Measurements from ENCODE around the gene AGO4.

The AGO4 gene

GRCh38 chr1:35854989-35855700 is 47.3 kb downstream of the AGO4 start:
- DNase-seq (ENCODE audit: low read depth), result peak; percentile 87
- 0 out of 2 replicates have a peak overlapping the region, but pooled peaks have one; percentile 7 for H3K4me3 ChIP-seq (ENCODE audit: low read depth, low read length)
- peak; percentile 63 for TF ChIP-seq CTCF (IDR thresholded peaks at IDR 0.05; ENCODE audit: control insufficient read depth, extremely low read depth, insufficient read depth)

DNA sequence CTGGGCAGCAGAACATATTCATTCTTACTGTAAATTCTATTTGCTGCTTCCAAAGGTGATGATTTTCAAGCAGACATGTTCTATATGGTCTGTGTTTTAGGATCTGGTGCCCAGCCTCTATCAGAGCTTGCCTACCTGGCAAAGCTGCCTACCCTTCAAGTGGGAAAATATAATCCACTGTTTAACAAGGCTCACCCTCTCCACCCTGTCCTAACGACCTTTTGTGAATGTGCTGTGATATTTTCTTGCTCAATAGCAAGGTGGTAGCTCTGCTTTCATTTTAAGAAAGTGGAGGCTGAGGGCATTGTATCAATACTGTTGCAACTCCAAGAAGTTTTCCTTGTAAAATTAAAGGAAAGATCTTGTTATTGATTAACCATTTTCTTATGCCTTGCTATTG is 49.1 kb downstream of the AGO4 start:
- DNase-seq (ENCODE audit: low read depth), result no peak
- no peak overlapping the region for H3K4me3 ChIP-seq (ENCODE audit: low read depth, low read length)
- no peak for TF ChIP-seq CTCF (IDR thresholded peaks at IDR 0.05; ENCODE audit: control insufficient read depth, extremely low read depth, insufficient read depth)

GRCh38 chr1:35857830-35858229 is 50.0 kb downstream of the AGO4 start:
- TF ChIP-seq CTCF (IDR thresholded peaks at IDR 0.05; ENCODE audit: control insufficient read depth, extremely low read depth, insufficient read depth), result peak; percentile 52

DNA sequence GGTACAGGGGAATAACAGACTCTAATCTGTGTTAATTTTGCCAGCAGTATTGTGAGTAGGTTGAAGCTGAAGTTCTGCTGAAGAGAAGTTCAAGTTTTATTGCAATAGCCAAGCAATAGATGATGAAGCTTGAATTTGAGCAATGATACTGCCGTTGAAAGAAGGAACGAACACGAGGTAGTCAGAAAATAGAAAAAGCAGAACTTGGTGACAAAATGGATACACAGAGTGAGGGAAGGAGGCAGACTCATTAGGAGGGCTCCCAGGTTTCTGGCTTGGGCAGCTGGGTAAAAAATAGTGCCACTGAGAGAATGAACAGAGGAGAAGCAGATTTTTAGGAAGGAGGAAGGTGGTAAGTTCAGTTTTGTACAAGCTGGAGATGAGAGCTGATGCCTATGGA is 52.9 kb downstream of the AGO4 start:
- DNase-seq (ENCODE audit: low read depth), result no peak
- no peak for TF ChIP-seq CTCF (IDR thresholded peaks at IDR 0.05; ENCODE audit: control insufficient read depth, extremely low read depth, insufficient read depth)
- no peak overlapping the region for H3K4me3 ChIP-seq (ENCODE audit: low read depth, low read length)

More at GRCh38 chr1:35857830-35858229, 50.0 kb downstream of the AGO4 start:
- DNase-seq (ENCODE audit: low read depth), result peak; percentile 19
- no peak overlapping the region for H3K4me3 ChIP-seq (ENCODE audit: low read depth, low read length)

GRCh38 chr1:35863136-35863535 is 55.3 kb downstream of the AGO4 start:
- TF ChIP-seq CTCF (IDR thresholded peaks at IDR 0.05; ENCODE audit: control insufficient read depth, extremely low read depth, insufficient read depth), result no peak
- H3K4me3 ChIP-seq (ENCODE audit: low read depth, low read length), result no peak overlapping the region
- DNase-seq (ENCODE audit: low read depth), result no peak

DNA sequence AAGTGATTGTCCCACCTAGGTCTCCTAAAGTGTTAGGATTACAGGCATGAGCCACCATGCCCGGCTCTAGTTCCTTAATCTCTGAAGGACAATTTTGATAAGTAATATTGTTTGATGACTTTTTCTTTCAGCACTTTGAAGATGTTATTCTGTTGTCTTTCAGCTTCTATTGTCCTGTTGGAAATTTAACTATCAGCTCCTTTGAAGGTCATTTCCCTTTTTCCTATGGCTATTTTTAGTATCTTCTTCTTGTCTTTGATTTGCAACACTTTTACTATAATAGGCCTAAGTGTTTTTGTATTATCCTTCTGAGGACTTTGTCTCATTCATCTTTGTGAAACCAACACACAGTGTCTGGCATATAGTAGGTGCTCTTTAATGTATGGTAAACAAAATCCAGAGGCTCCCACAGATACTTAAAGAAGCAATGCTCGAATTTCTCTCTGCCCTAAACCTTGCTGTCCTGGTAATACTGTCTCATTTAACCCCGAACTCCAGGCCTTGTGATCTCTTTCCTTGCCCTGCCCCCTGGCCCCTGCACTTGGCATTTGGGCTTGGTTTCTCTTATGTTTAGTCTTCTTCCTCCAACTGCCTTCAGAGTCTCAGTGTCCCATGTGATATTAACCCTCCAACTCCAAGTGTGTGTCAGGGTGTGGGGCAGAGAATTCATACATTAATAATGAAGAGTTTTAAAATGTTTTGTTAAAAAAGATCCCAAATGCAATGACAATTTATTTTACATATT is 56.2 kb downstream of the AGO4 start:
- TF ChIP-seq CTCF (IDR thresholded peaks at IDR 0.05; ENCODE audit: control insufficient read depth, extremely low read depth, insufficient read depth), result no peak
- no peak overlapping the region for H3K4me3 ChIP-seq (ENCODE audit: low read depth, low read length)
- no peak for DNase-seq (ENCODE audit: low read depth)

All from LNCaP clone FGC (cell line).